OCI-LY1 (cell line): ENCODE data around the gene ARL5A.

Experiments used
- EZH2 ChIP-seq: fragments of 200-600 bp; sonication (generic), shearing (Covaris generic); IDR thresholded peaks from 2 replicates; pipeline ENCODE4 v1.8.0; 2017; ENCODE audit warnings: borderline replicate concordance, mixed run types, mild to moderate bottlenecking, antibody characterized with exemption, low read length, moderate library complexity, mixed read lengths
- TF ChIP-seq, protein P1 (sequence below): fragments of 200-600 bp; sonication (generic), shearing (Covaris generic); IDR thresholded peaks from 2 replicates; pipeline ENCODE4 v1.5.1; 2017; ENCODE audit warnings: mild to moderate bottlenecking, antibody characterized with exemption, low read length, moderate library complexity, mixed read lengths

DNA sequence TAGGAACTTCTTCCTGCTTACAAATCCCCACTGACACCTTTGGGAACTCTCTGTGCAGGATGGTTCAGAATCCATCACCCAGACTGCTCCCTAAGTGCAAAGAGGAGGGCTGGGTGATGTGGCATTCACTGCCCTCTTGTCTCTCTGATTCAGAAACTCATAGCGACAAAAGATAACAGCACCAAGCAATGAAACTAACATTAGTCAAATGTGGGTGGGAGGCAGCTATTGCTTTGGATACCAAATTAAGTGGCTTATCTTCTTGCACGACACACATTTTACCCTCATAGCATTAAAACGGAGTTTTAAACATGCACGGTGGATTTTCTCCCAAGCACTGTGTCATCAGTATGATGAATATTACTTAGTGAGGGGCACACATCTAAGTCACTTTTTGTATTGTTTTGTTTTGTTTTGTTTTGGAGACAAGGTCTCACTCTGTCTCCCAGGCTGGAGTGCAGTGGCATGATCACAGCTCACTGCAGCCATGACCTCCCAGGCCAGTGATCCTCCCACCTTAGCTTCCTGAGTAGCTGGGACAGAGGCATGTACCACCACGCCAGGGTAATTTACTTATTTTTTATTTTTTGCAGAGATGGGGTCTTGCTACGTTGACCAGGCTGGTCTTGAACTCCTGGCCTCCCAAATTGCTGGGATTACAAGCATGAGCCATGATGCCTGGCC is 53.0 kb downstream of the ARL5A start:
- TF ChIP-seq, protein P1, sequence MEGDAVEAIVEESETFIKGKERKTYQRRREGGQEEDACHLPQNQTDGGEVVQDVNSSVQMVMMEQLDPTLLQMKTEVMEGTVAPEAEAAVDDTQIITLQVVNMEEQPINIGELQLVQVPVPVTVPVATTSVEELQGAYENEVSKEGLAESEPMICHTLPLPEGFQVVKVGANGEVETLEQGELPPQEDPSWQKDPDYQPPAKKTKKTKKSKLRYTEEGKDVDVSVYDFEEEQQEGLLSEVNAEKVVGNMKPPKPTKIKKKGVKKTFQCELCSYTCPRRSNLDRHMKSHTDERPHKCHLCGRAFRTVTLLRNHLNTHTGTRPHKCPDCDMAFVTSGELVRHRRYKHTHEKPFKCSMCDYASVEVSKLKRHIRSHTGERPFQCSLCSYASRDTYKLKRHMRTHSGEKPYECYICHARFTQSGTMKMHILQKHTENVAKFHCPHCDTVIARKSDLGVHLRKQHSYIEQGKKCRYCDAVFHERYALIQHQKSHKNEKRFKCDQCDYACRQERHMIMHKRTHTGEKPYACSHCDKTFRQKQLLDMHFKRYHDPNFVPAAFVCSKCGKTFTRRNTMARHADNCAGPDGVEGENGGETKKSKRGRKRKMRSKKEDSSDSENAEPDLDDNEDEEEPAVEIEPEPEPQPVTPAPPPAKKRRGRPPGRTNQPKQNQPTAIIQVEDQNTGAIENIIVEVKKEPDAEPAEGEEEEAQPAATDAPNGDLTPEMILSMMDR = no peak
- TF ChIP-seq EZH2 = no peak
